Glutamatergic neuron (in vitro differentiated cells): ENCODE measurements around the gene C11orf58. TPM values are rescaled to one million over a fixed set of nuclear protein-coding genes. Genes with fewer than 3 reads are reported as not detected.

Source experiments
- DNase-seq: peaks from one replicate; pipeline ENCODE4 v3.0.0; 2022
- H3K27ac Mint-ChIP-seq: one replicate; pipeline ENCODE4 v1.8.0; 2020; ENCODE audit warnings: mild to moderate bottlenecking, mixed read lengths, inconsistent platforms; ENCODE audit not compliant: unreplicated experiment
- H3K27me3 Mint-ChIP-seq: one replicate; pipeline ENCODE4 v1.8.0; 2020; ENCODE audit warnings: mild to moderate bottlenecking, moderate library complexity, mixed read lengths, inconsistent platforms; ENCODE audit not compliant: unreplicated experiment
- H3K36me3 Mint-ChIP-seq: one replicate; pipeline ENCODE4 v1.8.0; 2020; ENCODE audit warnings: mild to moderate bottlenecking, mixed read lengths, inconsistent platforms; ENCODE audit not compliant: unreplicated experiment
- H3K4me1 Mint-ChIP-seq: one replicate; pipeline ENCODE4 v1.8.0; 2020; ENCODE audit warnings: mild to moderate bottlenecking, low read depth, mixed read lengths, inconsistent platforms; ENCODE audit not compliant: unreplicated experiment
- H3K4me3 Mint-ChIP-seq: one replicate; pipeline ENCODE4 v1.8.0; 2020; ENCODE audit warnings: mild to moderate bottlenecking, mixed read lengths, inconsistent platforms; ENCODE audit not compliant: unreplicated experiment
- H3K9me3 Mint-ChIP-seq: one replicate; pipeline ENCODE4 v1.8.0; 2020; ENCODE audit warnings: mild to moderate bottlenecking, moderate library complexity, mixed read lengths, inconsistent platforms; ENCODE audit not compliant: unreplicated experiment
- total RNA-seq: library from RNA; stranded (reverse); fragmentation: NEBNext Ultra II Directional; extraction: Animal tissue kit (Norgen Biotek cat#: 25700); gene quantifications from one replicate; pipeline ENCODE4 v1.2.1, GENCODE V29; 2021; ENCODE audit not compliant: unreplicated experiment
- TF ChIP-seq, protein P1 (sequence below): fragments of 200-600 bp; sonication (generic); IDR thresholded peaks from one replicate; pipeline ENCODE4 v1.5.0; 2021; ENCODE audit not compliant: partially characterized antibody, unreplicated experiment

Gene C11orf58
- total RNA-seq, 1 donor from 2014 or later, result 169 TPM

GRCh38 chr11:16800382-16800781 lies 61.9 kb downstream of the C11orf58 start:
- TF ChIP-seq, protein P1, sequence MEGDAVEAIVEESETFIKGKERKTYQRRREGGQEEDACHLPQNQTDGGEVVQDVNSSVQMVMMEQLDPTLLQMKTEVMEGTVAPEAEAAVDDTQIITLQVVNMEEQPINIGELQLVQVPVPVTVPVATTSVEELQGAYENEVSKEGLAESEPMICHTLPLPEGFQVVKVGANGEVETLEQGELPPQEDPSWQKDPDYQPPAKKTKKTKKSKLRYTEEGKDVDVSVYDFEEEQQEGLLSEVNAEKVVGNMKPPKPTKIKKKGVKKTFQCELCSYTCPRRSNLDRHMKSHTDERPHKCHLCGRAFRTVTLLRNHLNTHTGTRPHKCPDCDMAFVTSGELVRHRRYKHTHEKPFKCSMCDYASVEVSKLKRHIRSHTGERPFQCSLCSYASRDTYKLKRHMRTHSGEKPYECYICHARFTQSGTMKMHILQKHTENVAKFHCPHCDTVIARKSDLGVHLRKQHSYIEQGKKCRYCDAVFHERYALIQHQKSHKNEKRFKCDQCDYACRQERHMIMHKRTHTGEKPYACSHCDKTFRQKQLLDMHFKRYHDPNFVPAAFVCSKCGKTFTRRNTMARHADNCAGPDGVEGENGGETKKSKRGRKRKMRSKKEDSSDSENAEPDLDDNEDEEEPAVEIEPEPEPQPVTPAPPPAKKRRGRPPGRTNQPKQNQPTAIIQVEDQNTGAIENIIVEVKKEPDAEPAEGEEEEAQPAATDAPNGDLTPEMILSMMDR, result no peak
- no peak overlapping the region for H3K4me3 Mint-ChIP-seq
- H3K9me3 Mint-ChIP-seq, result peaks cover 2% of the 10 kb centered on the region
- DNase-seq, result no peak
- no peaks in the 10 kb centered on the region for H3K4me1 Mint-ChIP-seq
- no peaks in the 10 kb centered on the region for H3K27me3 Mint-ChIP-seq
- H3K36me3 Mint-ChIP-seq, result no peaks in the 10 kb centered on the region
- no peak overlapping the region for H3K27ac Mint-ChIP-seq

- no peak overlapping the region for H3K27ac Mint-ChIP-seq
- no peak overlapping the region for H3K4me3 Mint-ChIP-seq
- TF ChIP-seq, protein P1, result no peak
- DNase-seq, result no peak
- H3K27me3 Mint-ChIP-seq, result no peaks in the 10 kb centered on the region
- peaks cover 2% of the 10 kb centered on the region for H3K9me3 Mint-ChIP-seq
- no peaks in the 10 kb centered on the region for H3K4me1 Mint-ChIP-seq
- no peaks in the 10 kb centered on the region for H3K36me3 Mint-ChIP-seq
Measured at GRCh38 chr11:16801288-16801980, 63.0 kb downstream of the C11orf58 start.

DNA sequence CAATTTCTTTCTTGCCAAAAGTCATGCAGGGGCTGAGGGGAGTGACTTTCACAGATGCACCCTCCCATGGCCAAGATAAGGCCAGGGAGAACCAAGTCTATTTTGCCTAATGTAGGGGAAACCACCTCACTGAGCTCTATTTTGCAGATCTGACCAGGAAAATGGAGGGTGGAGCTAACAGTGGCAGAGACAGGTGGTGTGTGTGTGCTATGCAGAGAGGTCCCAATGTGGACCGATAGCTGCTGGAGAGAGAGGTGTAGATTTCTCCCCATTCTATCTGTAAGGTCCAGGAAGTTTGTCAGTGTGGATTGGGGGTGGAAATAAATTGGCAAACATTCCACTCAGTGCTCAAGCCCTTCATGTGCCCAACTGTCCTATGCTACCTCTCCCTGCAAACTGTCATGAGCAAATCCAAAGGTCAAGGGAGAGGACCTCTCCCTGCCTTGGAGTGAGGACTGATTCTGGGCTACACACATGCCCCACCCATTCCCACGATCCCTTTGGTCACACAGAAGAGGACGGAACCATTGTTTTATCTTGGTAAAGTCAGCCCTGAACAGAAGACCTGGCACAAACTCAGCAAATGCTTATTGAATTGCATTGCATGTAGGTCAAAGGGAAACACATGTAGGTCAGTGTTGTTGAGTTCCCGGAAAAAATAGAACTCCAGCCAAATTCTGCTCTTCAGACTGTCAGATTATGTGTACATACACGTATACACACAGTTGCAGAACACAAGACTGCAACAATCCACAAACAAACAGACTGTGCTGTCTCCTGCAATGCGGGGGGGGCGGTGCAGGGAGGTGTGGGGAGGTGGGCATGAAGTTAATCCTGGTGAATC lies 65.9 kb downstream of the C11orf58 start:
- H3K27me3 Mint-ChIP-seq, result no peaks in the 10 kb centered on the region
- TF ChIP-seq, protein P1, result no peak
- no peaks in the 10 kb centered on the region for H3K4me1 Mint-ChIP-seq
- DNase-seq, result no peak
- H3K4me3 Mint-ChIP-seq, result no peak overlapping the region
- peaks cover 2% of the 10 kb centered on the region for H3K9me3 Mint-ChIP-seq
- no peaks in the 10 kb centered on the region for H3K36me3 Mint-ChIP-seq
- H3K27ac Mint-ChIP-seq, result no peak overlapping the region

DNA sequence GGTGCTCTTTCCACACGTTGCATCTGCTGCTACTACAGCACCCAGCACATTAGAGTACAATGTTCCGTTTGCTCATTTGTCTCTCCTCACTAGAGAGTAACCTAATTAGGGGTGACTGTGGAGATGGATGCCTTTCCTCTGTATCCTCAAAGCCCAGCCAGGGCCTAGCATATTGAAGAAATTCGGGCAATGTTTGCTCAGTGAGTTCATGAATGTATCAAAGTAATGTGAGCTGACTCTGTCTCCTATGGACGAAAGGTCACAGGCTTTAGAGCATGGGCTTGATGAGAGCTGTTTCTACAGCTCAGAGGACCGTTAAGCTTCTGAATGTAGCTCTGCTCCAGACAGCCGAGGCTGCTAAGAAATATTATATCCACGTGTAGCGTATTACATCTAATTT lies 67.5 kb downstream of the C11orf58 start:
- TF ChIP-seq, protein P1, result no peak
- H3K27me3 Mint-ChIP-seq, result no peaks in the 10 kb centered on the region
- H3K9me3 Mint-ChIP-seq, result no peaks in the 10 kb centered on the region
- H3K27ac Mint-ChIP-seq, result no peak overlapping the region
- no peaks in the 10 kb centered on the region for H3K36me3 Mint-ChIP-seq
- no peaks in the 10 kb centered on the region for H3K4me1 Mint-ChIP-seq
- no peak overlapping the region for H3K4me3 Mint-ChIP-seq
- no peak for DNase-seq

- Mint-ChIP-seq H3K36me3 (no peaks in the 10 kb centered on the region), H3K9me3 (no peaks in the 10 kb centered on the region), H3K4me3 (no peak overlapping the region), H3K27me3 (no peaks in the 10 kb centered on the region), H3K4me1 (no peaks in the 10 kb centered on the region), H3K27ac (no peak overlapping the region)
- TF ChIP-seq, protein P1, result no peak
- no peak for DNase-seq
Measured at GRCh38 chr11:16806791-16807190, 68.3 kb downstream of the C11orf58 start.
